Spleen (tissue), 11 donors: Measurements from ENCODE around the gene CKM. TPM values are rescaled to one million over a fixed set of nuclear protein-coding genes. Genes with fewer than 3 reads are reported as not detected.

ENCODE experiments used
- DNase-seq: peaks from one replicate; pipeline ENCODE4 v3.0.0-alpha.2; 2020
- H3K27ac ChIP-seq, 8 donors: fragments of 200-600 bp; sonication (generic) in 7 of 8; 1 replicate in 4 of 8; 2 replicates in 4 of 8; pipeline versions ENCODE4 v1.5.0 to v1.8.0; 2016 to 2021; ENCODE audit warnings: inconsistent platforms in 4 of 8, mild to moderate bottlenecking in 4 of 8, moderate library complexity in 1 of 8
- H3K27me3 ChIP-seq, 7 donors: fragments of 200-600 bp; sonication (generic) in 6 of 7; replicated peaks in 1 of 7; 1 replicate in 4 of 7; 2 replicates in 3 of 7; pipeline versions ENCODE4 v1.5.0 to v1.8.0; 2016 to 2021; ENCODE audit warnings: inconsistent platforms in 3 of 7, mild to moderate bottlenecking in 1 of 7
- H3K36me3 ChIP-seq, 6 donors: fragments of 200-600 bp; sonication (generic) in 5 of 6; 1 replicate in 4 of 6; 2 replicates in 2 of 6; pipeline versions ENCODE4 v1.5.0 to v1.8.0; 2016 to 2021; ENCODE audit warnings: inconsistent platforms in 2 of 6
- H3K4me1 ChIP-seq, 6 donors: fragments of 200-600 bp; sonication (generic) in 5 of 6; 1 replicate in 3 of 6; 2 replicates in 3 of 6; pipeline versions ENCODE4 v1.5.0 to v1.8.0; 2016 to 2021; ENCODE audit warnings: inconsistent platforms in 3 of 6
- H3K4me3 ChIP-seq, 8 donors: fragments of 200-600 bp; sonication (generic) in 7 of 8; 1 replicate in 4 of 8; 2 replicates in 4 of 8; pipeline versions ENCODE4 v1.5.0 to v1.8.0; 2016 to 2021; ENCODE audit warnings: inconsistent platforms in 4 of 8, mild to moderate bottlenecking in 4 of 8, moderate library complexity in 2 of 8
- H3K9me3 ChIP-seq, 8 donors: fragments of 200-600 bp; sonication (generic) in 7 of 8; 1 replicate in 4 of 8; 2 replicates in 4 of 8; pipeline versions ENCODE4 v1.5.0 to v1.8.0; 2016 to 2021; ENCODE audit warnings: inconsistent platforms in 4 of 8
- POLR2A ChIP-seq, 3 donors: fragments of 450-650 bp; IDR thresholded peaks; one replicate each; pipeline ENCODE4 v1.5.1; 2017; ENCODE audit warnings: antibody characterized with exemption in 3 of 3, mild to moderate bottlenecking in 1 of 3
- POLR2AphosphoS5 ChIP-seq, 3 donors: sonication (generic); formaldehyde crosslinking; IDR thresholded peaks; one replicate each; pipeline ENCODE4 v1.5.1; 2017; ENCODE audit warnings: antibody characterized with exemption in 3 of 3
- WGBS, 5 donors: extraction: QIAGEN DNeasy Blood & Tissue Kit in 3 of 5; methylation state at CpG; one replicate each; pipeline versions ENCODE4 v1.1.5 to v1.1.7; 2013 to 2018; 5-methylcytosine and 5-hydroxymethylcytosine counted together
- intact Hi-C: fragments of 100-400 bp; cut with DNase I; formaldehyde crosslinking; loops from one replicate; pipeline ENCODE4 v1.15.0; 2023; ENCODE audit warnings: low total_unique reads
- polyA plus RNA-seq, 3 donors: library from polyadenylated mRNA; stranded (reverse); fragments of 200-250 nt; gene quantifications; one replicate each; pipeline ENCODE4 v1.2.1, GENCODE V29; 2013
- total RNA-seq, 7 donors: library from RNA; depleted of rRNA in 3 of 7; stranded (reverse); fragments of >200 nt in 3 of 7; fragmentation: NEBNext Ultra II Directional in 4 of 7; extraction: Animal tissue kit (Norgen Biotek cat#: 25700) in 4 of 7; gene quantifications; one replicate each; pipeline versions ENCODE4 v1.1.0 to v1.2.1, GENCODE V29; 2016 to 2021
- TF ChIP-seq, protein P1 (sequence below), 11 experiments: fragments of 200-600 bp in 7 of 11; fragments of 450-650 bp in 4 of 11; sonication (generic) in 4 of 11; IDR thresholded peaks in 8 of 11; conservative IDR thresholded peaks in 3 of 11; 1 replicate in 7 of 11; 2 replicates in 4 of 11; pipeline versions ENCODE4 v1.4.0 to v1.8.0; 2016 to 2021; ENCODE audit warnings: antibody characterized with exemption in 11 of 11, inconsistent platforms in 4 of 11, mild to moderate bottlenecking in 1 of 11
- donor health status: healthy with polysubstance abuse.
- donor health status: DM: no; HTN: no; CAD: no; lungs with moderate emphysema.
- donor health status: DM: no; HTN: no; CAD: no.
- donor health status: Bipolar disorder and iron deficiency.
- donor health status: healthy.
- donor health status: DM: no; HTN: no; CAD: no.
- donor health status: DM: yes; HTN: yes; CAD: no.

The CKM gene
- total and polyA plus RNA-seq, 10 donors: 0.29 to 4.4 (median 0.62) TPM; not detected in 6

DNA sequence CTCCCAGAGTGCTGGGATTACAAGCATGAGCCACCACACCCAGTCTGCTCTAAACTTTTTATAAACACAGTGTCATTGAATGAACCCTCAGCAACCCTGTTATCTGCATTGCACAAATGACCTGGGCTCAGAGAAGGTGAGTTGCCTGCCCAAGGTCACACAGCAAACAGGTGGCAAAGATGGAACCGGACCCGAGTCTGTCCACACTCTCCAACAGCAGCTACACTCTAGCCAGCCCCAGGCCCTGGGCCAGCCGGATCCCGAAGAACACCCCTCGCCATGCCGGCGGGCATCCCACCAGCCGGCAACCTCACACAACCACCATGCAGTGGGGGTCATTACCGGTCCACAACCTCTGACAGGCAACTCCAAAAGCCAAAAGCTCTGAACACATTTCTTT is 33.2 kb upstream of the CKM start:
- no peak overlapping the region for H3K27ac ChIP-seq
- no peaks in the 10 kb centered on the region for H3K9me3 ChIP-seq
- H3K4me3 ChIP-seq: no peak overlapping the region
- no peaks in the 10 kb centered on the region for H3K27me3 ChIP-seq
- 91 to 99% (median 96%) methylated on average over 4 to 9 of the region's 9 CpGs for WGBS, 5 donors
- H3K4me1 ChIP-seq: no peaks in the 10 kb centered on the region
- no peak for DNase-seq
- intact Hi-C loops: no loop called here
- H3K36me3 ChIP-seq: peaks cover 0 to 100% (median 31%) of the 10 kb centered on the region in 6 donors
- TF ChIP-seq, protein P1, sequence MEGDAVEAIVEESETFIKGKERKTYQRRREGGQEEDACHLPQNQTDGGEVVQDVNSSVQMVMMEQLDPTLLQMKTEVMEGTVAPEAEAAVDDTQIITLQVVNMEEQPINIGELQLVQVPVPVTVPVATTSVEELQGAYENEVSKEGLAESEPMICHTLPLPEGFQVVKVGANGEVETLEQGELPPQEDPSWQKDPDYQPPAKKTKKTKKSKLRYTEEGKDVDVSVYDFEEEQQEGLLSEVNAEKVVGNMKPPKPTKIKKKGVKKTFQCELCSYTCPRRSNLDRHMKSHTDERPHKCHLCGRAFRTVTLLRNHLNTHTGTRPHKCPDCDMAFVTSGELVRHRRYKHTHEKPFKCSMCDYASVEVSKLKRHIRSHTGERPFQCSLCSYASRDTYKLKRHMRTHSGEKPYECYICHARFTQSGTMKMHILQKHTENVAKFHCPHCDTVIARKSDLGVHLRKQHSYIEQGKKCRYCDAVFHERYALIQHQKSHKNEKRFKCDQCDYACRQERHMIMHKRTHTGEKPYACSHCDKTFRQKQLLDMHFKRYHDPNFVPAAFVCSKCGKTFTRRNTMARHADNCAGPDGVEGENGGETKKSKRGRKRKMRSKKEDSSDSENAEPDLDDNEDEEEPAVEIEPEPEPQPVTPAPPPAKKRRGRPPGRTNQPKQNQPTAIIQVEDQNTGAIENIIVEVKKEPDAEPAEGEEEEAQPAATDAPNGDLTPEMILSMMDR (IDR thresholded peaks at IDR 0.05 in 8 of 11, conservative IDR thresholded peaks at IDR 0.05 in 3 of 11): no peak
- TF ChIP-seq POLR2AphosphoS5 (IDR thresholded peaks at IDR 0.05): no peak
- no peak for TF ChIP-seq POLR2A (IDR thresholded peaks at IDR 0.05)

- no peak for DNase-seq
- H3K36me3 ChIP-seq: peaks cover 0 to 100% (median 31%) of the 10 kb centered on the region in 6 donors
- H3K27ac ChIP-seq: no peak overlapping the region
- H3K4me1 ChIP-seq: no peaks in the 10 kb centered on the region
- intact Hi-C loops: no loop called here
- H3K9me3 ChIP-seq: no peaks in the 10 kb centered on the region
- TF ChIP-seq POLR2AphosphoS5 (IDR thresholded peaks at IDR 0.05): no peak
- TF ChIP-seq, protein P1 (IDR thresholded peaks at IDR 0.05 in 8 of 11, conservative IDR thresholded peaks at IDR 0.05 in 3 of 11): no peak
- no peak for TF ChIP-seq POLR2A (IDR thresholded peaks at IDR 0.05)
- H3K4me3 ChIP-seq: no peak overlapping the region
- 96 to 97% (median 97%) methylated on average over 7 to 9 of the region's 9 CpGs for WGBS, 5 donors
- H3K27me3 ChIP-seq: no peaks in the 10 kb centered on the region
Observed at GRCh38 chr19:45355402-45355801, 32.7 kb upstream of the CKM start.

GRCh38 chr19:45354241-45354842 is 31.7 kb upstream of the CKM start:
- 89 to 94% (median 93%) methylated on average over 7 to 11 of the region's 11 CpGs for WGBS, 5 donors
- Histone ChIP-seq H3K27ac (no peak overlapping the region), H3K4me1 (no peaks in the 10 kb centered on the region), H3K4me3 (no peak overlapping the region), H3K9me3 (no peaks in the 10 kb centered on the region), H3K27me3 (no peaks in the 10 kb centered on the region), H3K36me3 (peaks cover 0 to 94% (median 31%) of the 10 kb centered on the region in 6 donors)
- DNase-seq: no peak
- TF ChIP-seq POLR2A (IDR thresholded peaks at IDR 0.05) (no peak), POLR2AphosphoS5 (IDR thresholded peaks at IDR 0.05) (no peak)
- TF ChIP-seq, protein P1 (IDR thresholded peaks at IDR 0.05 in 8 of 11, conservative IDR thresholded peaks at IDR 0.05 in 3 of 11): no peak
- intact Hi-C loops: no loop called here

DNA sequence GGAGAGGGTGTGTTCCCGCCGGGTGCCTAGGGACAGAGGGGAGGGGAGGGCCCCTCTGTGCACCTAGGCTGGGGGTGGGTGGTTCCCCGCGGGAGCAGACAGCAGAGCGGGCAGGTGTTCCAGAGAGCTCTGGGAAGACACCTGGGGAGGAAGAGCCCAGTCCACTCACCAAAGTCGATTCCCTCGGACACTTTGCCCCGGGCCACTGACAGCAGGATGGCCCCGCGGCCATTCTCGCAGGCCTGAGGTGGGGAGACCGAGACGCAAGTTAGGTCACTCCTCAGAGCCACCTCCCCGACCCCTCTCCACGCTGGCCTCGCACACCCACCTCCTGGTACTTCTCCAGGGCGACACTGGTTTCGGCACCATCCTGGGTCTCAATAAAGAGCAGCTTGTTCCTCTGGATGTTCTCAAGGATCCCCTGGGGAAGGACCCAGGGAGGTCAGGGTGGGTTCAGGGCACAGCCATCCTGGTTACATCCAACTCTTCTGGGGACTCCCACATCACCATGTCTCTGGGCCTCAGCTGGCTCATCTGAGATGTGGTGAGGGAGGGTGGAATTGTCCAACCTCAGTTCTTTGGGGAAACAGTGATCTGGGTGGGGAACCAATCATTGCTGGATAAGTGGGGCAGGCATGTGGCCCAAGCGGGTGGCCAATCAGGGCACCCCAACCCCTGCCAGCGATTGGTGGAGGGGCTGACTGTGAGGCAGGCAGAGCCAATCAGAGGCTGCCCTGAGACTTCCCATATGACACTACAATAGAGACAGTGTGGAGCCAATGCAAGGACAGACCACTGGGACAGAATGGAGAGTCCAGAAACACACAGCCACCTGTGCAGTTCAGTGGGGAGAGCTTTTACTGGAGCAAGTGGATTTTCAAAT is 30.5 kb upstream of the CKM start:
- TF ChIP-seq POLR2AphosphoS5 (IDR thresholded peaks at IDR 0.05): no peak
- TF ChIP-seq, protein P1 (IDR thresholded peaks at IDR 0.05 in 8 of 11, conservative IDR thresholded peaks at IDR 0.05 in 3 of 11): no peak
- TF ChIP-seq POLR2A (IDR thresholded peaks at IDR 0.05): no peak
- intact Hi-C loops: no loop called here
- H3K9me3 ChIP-seq: no peaks in the 10 kb centered on the region
- H3K27me3 ChIP-seq: peaks cover 0 to under 1% (median 0%) of the 10 kb centered on the region in 7 donors
- WGBS, 5 donors: 94 to 97% (median 94%) methylated on average over 18 to 20 of the region's 20 CpGs
- H3K36me3 ChIP-seq: peaks cover 0 to 82% (median 31%) of the 10 kb centered on the region in 6 donors
- H3K4me1 ChIP-seq: no peaks in the 10 kb centered on the region
- no peak overlapping the region for H3K4me3 ChIP-seq
- H3K27ac ChIP-seq: no peak overlapping the region
- DNase-seq: no peak
